Neuronal stem cell (in vitro differentiated cells): ENCODE results near the gene KRT73.

Source experiments
- DNase-seq: peaks from one replicate; pipeline ENCODE4 v3.0.0-alpha.2; 2013; ENCODE audit warnings: low spot score
- H2AFZ ChIP-seq: one replicate; pipeline ENCODE4 v1.6.1; 2013; ENCODE audit warnings: mild to moderate bottlenecking, low read length, inconsistent platforms
- H2AK5ac ChIP-seq: 2 replicates; pipeline ENCODE4 v1.6.1; 2013; ENCODE audit warnings: low read depth, mild to moderate bottlenecking, inconsistent platforms, low read length, moderate library complexity, mixed read lengths
- H2BK120ac ChIP-seq: 2 replicates; pipeline ENCODE4 v1.6.1; 2013; ENCODE audit warnings: low read depth, mild to moderate bottlenecking, inconsistent platforms, low read length, moderate library complexity, mixed read lengths
- H2BK12ac ChIP-seq: one replicate; pipeline ENCODE4 v1.6.1; 2013; ENCODE audit warnings: low read length, inconsistent platforms
- H2BK15ac ChIP-seq: 2 replicates; pipeline ENCODE4 v1.6.1; 2013; ENCODE audit warnings: mild to moderate bottlenecking, low read length, inconsistent platforms, mixed read lengths
- H2BK5ac ChIP-seq: one replicate; pipeline ENCODE4 v1.6.1; 2013; ENCODE audit warnings: inconsistent platforms, mild to moderate bottlenecking, low read length, moderate library complexity
- H3K14ac ChIP-seq: one replicate; pipeline ENCODE4 v1.6.1; 2013; ENCODE audit warnings: low read length, inconsistent platforms
- H3K18ac ChIP-seq: 2 replicates; pipeline ENCODE4 v1.6.1; 2013; ENCODE audit warnings: low read length, inconsistent platforms
- H3K23ac ChIP-seq: 2 replicates; pipeline ENCODE4 v1.6.1; 2013; ENCODE audit warnings: low read depth, mild to moderate bottlenecking, mixed read lengths, low read length, inconsistent platforms; ENCODE audit not compliant: poor library complexity
- H3K27ac ChIP-seq: replicated peaks from 3 replicates; pipeline ENCODE4 v1.5.1; 2013; ENCODE audit warnings: low read length, inconsistent platforms
- H3K27me3 ChIP-seq, 3 experiments: 2 replicates each; pipeline ENCODE4 v1.6.1; 2013; ENCODE audit warnings: low read length in 3 of 3, mild to moderate bottlenecking in 2 of 3, inconsistent platforms in 1 of 3, low read depth in 1 of 3, mixed read lengths in 1 of 3, moderate library complexity in 1 of 3; ENCODE audit not compliant: control insufficient read depth in 3 of 3, insufficient read depth in 3 of 3
- H3K36me3 ChIP-seq, 2 donors: replicated peaks in 1 of 2; 2 replicates each; pipeline ENCODE4 v1.6.1; 2013; ENCODE audit warnings: low read length in 2 of 2; ENCODE audit not compliant: control insufficient read depth in 2 of 2, insufficient read depth in 2 of 2
- H3K4ac ChIP-seq: 2 replicates; pipeline ENCODE4 v1.6.1; 2013; ENCODE audit warnings: inconsistent platforms, mild to moderate bottlenecking, low read length, moderate library complexity
- H3K4me1 ChIP-seq, 2 donors: 1 replicate in 1 of 2; 2 replicates in 1 of 2; pipeline ENCODE4 v1.6.1; 2013; ENCODE audit warnings: low read length in 2 of 2, low read depth in 1 of 2; ENCODE audit not compliant: control insufficient read depth in 2 of 2, insufficient read depth in 1 of 2
- H3K4me2 ChIP-seq: one replicate; pipeline ENCODE4 v1.6.1; 2013; ENCODE audit warnings: mild to moderate bottlenecking, low read length, inconsistent platforms; ENCODE audit not compliant: insufficient read depth, poor library complexity, severe bottlenecking
- H3K4me3 ChIP-seq, 2 donors: 2 replicates each; pipeline ENCODE4 v1.5.1; 2013; ENCODE audit warnings: low read length in 2 of 2, mild to moderate bottlenecking in 2 of 2, inconsistent platforms in 1 of 2, moderate library complexity in 1 of 2
- H3K79me1 ChIP-seq: one replicate; pipeline ENCODE4 v1.6.1; 2013; ENCODE audit warnings: low read depth, mild to moderate bottlenecking, inconsistent platforms, low read length, moderate library complexity
- H3K9ac ChIP-seq: one replicate; pipeline ENCODE4 v1.6.1; 2013; ENCODE audit warnings: mild to moderate bottlenecking, low read depth, low read length, inconsistent platforms; ENCODE audit not compliant: poor library complexity
- H3K9me3 ChIP-seq, 2 donors: replicated peaks in 1 of 2; 2 replicates each; pipeline versions ENCODE3 to v1.6.1; 2013; ENCODE audit warnings: low read length in 2 of 2, mild to moderate bottlenecking in 2 of 2, inconsistent platforms in 1 of 2, low read depth in 1 of 2, mixed read lengths in 1 of 2, moderate library complexity in 1 of 2; ENCODE audit not compliant: control insufficient read depth in 2 of 2, insufficient read depth in 1 of 2
- H4K8ac ChIP-seq: one replicate; pipeline ENCODE4 v1.6.1; 2013; ENCODE audit warnings: low read depth, mild to moderate bottlenecking, inconsistent platforms, low read length, moderate library complexity
- H4K91ac ChIP-seq: one replicate; pipeline ENCODE4 v1.6.1; 2013; ENCODE audit warnings: low read length, low read depth, mild to moderate bottlenecking, inconsistent platforms; ENCODE audit not compliant: poor library complexity
- WGBS, 2 donors: extraction: QIAGEN DNeasy Blood & Tissue Kit; methylation state at CpG; one replicate each; pipeline ENCODE4 v1.1.7; 2013; ENCODE audit warnings: missing lambda C conversion rate in 2 of 2, mixed read lengths in 1 of 2; ENCODE audit not compliant: insufficient read length in 2 of 2, insufficient replicate concordance in 1 of 2; ENCODE audit errors: extremely low coverage in 2 of 2; 5-methylcytosine and 5-hydroxymethylcytosine counted together

The KRT73 gene

DNA sequence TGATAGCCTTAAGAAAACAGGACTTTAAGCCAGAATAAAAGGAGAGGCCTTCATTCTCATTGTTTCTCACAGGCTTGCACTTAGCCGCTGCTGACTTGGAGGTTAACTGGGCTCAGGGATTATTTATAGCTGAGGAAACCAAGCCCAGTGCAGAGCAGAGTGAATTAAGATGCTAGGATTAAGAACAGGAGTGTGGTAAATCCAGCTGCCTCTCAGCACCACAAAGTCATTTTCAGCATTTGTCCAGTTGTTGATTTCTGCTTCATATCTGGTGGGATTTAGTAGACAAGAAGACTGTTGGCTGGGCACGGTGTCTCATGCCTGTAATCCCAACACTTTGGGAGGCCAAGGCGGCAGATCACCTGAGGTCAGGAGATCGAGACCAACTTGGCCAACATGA, 14.3 kb upstream of the KRT73 start:
- no peak overlapping the region for H2AFZ ChIP-seq
- H3K4me2 ChIP-seq: no peak overlapping the region
- no peak overlapping the region for H3K4ac ChIP-seq
- no peak overlapping the region for H2BK5ac ChIP-seq
- H3K23ac ChIP-seq: no peak overlapping the region
- no peak overlapping the region for H3K14ac ChIP-seq
- H4K91ac ChIP-seq: no peak overlapping the region
- H2BK120ac ChIP-seq: no peak overlapping the region
- no peak overlapping the region for H3K9ac ChIP-seq
- H3K4me3 ChIP-seq: no peak overlapping the region
- no peak overlapping the region for H3K27ac ChIP-seq
- H3K27me3 ChIP-seq: peaks cover 0 to 13% (median 2%) of the 10 kb centered on the region in 3 experiments
- H3K36me3 ChIP-seq: no peaks in the 10 kb centered on the region
- H2AK5ac ChIP-seq: no peak overlapping the region
- no peak overlapping the region for H3K18ac ChIP-seq
- no CpG with 5 or more reads among the region's 4 CpGs for WGBS, 2 donors
- DNase-seq: no peak
- no peak overlapping the region for H2BK15ac ChIP-seq
- no peak overlapping the region for H2BK12ac ChIP-seq
- no peaks in the 10 kb centered on the region for H3K4me1 ChIP-seq
- H4K8ac ChIP-seq: peak overlapping the region; percentile 45
- no peaks in the 10 kb centered on the region for H3K79me1 ChIP-seq
- H3K9me3 ChIP-seq: no peaks in the 10 kb centered on the region

DNA sequence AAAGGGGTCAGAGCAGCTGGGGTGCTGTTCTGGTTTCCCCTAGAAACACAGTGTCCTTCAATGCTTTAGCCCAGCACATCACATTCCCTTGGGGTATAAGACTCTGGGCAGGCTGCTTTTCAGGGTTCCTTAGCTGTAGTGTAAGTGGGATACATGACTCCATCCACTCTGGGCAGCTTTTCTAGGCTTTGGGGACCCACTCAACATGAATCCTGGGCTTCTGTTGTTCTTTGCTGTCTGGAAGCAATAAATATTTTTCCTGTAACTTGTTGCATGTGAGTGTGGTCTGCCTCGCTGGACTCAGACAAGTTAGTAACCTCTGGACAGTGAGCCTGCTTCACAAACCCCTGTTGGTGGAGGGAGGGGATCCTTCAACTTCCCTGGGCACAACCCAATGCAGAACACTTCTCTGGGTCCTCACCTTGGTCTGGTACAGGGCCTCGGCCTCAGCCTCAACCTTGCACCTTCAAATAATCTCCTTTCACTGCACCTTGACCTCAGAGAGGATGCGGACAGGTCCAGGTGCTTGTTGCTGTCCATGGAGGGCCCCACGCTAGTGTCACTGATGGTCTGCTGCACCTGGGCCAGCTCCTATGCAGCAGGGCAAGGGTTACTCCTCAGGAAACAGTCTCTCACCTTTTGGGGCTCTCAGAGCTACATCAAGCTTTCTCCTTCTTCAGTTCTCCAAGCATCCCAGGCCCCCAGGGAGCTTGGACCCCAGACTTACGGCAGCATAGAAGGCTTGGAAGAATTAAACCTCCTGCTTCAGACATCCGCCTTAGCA, 13.5 kb upstream of the KRT73 start:
- no peak overlapping the region for H3K27ac ChIP-seq
- peaks cover 0 to 11% (median 2%) of the 10 kb centered on the region in 3 experiments for H3K27me3 ChIP-seq
- H2BK5ac ChIP-seq: no peak overlapping the region
- H3K4ac ChIP-seq: no peak overlapping the region
- no peak overlapping the region for H4K91ac ChIP-seq
- no peak overlapping the region for H3K23ac ChIP-seq
- H2BK120ac ChIP-seq: no peak overlapping the region
- no peak overlapping the region for H2BK12ac ChIP-seq
- H2AK5ac ChIP-seq: no peak overlapping the region
- H2AFZ ChIP-seq: no peak overlapping the region
- DNase-seq: no peak
- no peak overlapping the region for H3K18ac ChIP-seq
- H3K4me2 ChIP-seq: no peak overlapping the region
- H2BK15ac ChIP-seq: no peak overlapping the region
- no peaks in the 10 kb centered on the region for H3K36me3 ChIP-seq
- H3K14ac ChIP-seq: no peak overlapping the region
- H3K4me3 ChIP-seq: no peak overlapping the region
- peaks cover 0 to 4% of the 10 kb centered on the region in 2 donors for H3K4me1 ChIP-seq
- H4K8ac ChIP-seq: no peak overlapping the region
- no peaks in the 10 kb centered on the region for H3K79me1 ChIP-seq
- H3K9ac ChIP-seq: no peak overlapping the region
- no CpG with 5 or more reads among the region's 6 CpGs for WGBS, 2 donors
- H3K9me3 ChIP-seq: no peaks in the 10 kb centered on the region

DNA sequence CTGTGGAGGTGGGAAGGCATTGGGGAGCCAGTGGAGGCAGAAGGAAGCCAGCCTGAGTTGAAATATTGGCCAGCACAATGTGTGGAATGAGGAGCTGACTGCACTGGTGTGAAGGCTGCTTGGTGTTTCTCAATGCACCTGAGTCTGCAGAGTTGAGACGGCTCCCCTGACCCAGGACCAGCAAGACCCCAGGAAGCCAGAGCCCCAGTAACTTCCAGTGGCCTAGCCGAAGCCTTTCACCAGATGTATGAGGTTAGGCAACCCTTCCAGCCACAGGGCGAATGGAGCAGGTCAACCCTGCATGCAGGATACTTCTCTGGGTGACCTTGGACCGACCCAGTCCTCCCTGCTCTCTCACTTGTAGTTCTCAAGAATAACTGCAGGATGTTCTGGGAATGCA, 12.9 kb upstream of the KRT73 start:
- H3K9me3 ChIP-seq: no peaks in the 10 kb centered on the region
- H3K9ac ChIP-seq: no peak overlapping the region
- no peak overlapping the region for H3K18ac ChIP-seq
- no peak overlapping the region for H3K23ac ChIP-seq
- no peak overlapping the region for H3K4ac ChIP-seq
- no peak overlapping the region for H4K8ac ChIP-seq
- H2BK5ac ChIP-seq: no peak overlapping the region
- H2AK5ac ChIP-seq: no peak overlapping the region
- H3K4me2 ChIP-seq: no peak overlapping the region
- no peak overlapping the region for H2BK120ac ChIP-seq
- peaks cover 0 to 7% of the 10 kb centered on the region in 2 donors for H3K4me1 ChIP-seq
- H3K27me3 ChIP-seq: peaks cover 0 to 9% (median 2%) of the 10 kb centered on the region in 3 experiments
- no CpG with 5 or more reads among the region's 4 CpGs for WGBS, 2 donors
- no peaks in the 10 kb centered on the region for H3K79me1 ChIP-seq
- H4K91ac ChIP-seq: no peak overlapping the region
- no peak overlapping the region for H3K27ac ChIP-seq
- H3K14ac ChIP-seq: no peak overlapping the region
- DNase-seq: no peak
- H2BK15ac ChIP-seq: no peak overlapping the region
- no peak overlapping the region for H2AFZ ChIP-seq
- H3K4me3 ChIP-seq: no peak overlapping the region
- no peaks in the 10 kb centered on the region for H3K36me3 ChIP-seq
- H2BK12ac ChIP-seq: no peak overlapping the region

GRCh38 chr12:52630599-52631200, 12.3 kb upstream of the KRT73 start:
- DNase-seq: no peak
- H2BK120ac ChIP-seq: no peak overlapping the region
- no peak overlapping the region for H2AK5ac ChIP-seq
- peaks cover 0 to 7% of the 10 kb centered on the region in 2 donors for H3K4me1 ChIP-seq
- no peak overlapping the region for H3K23ac ChIP-seq
- H4K8ac ChIP-seq: no peak overlapping the region
- no peak overlapping the region for H3K4me2 ChIP-seq
- H3K14ac ChIP-seq: no peak overlapping the region
- no peak overlapping the region for H3K4ac ChIP-seq
- H3K79me1 ChIP-seq: no peaks in the 10 kb centered on the region
- no peak overlapping the region for H3K27ac ChIP-seq
- H2BK12ac ChIP-seq: no peak overlapping the region
- H3K18ac ChIP-seq: no peak overlapping the region
- no peak overlapping the region for H3K4me3 ChIP-seq
- no peak overlapping the region for H2AFZ ChIP-seq
- H2BK5ac ChIP-seq: no peak overlapping the region
- H3K9ac ChIP-seq: no peak overlapping the region
- H3K27me3 ChIP-seq: peaks cover 0 to 9% (median 0%) of the 10 kb centered on the region in 3 experiments
- WGBS, 2 donors: no CpG with 5 or more reads among the region's 4 CpGs
- no peak overlapping the region for H4K91ac ChIP-seq
- no peak overlapping the region for H2BK15ac ChIP-seq
- H3K9me3 ChIP-seq: no peaks in the 10 kb centered on the region
- no peaks in the 10 kb centered on the region for H3K36me3 ChIP-seq
